AG04449 (cell line): ENCODE results near the gene GNB5.
A peak's percentile ranks its signal among the peaks of the same experiment; 100 is the strongest.

Experiments
- CTCF ChIA-PET: fragments of 350-600 bp; formaldehyde crosslinking; extraction: SDS; loops from one replicate; lab custom pipeline; 2021; ENCODE audit warnings: antibody characterized with exemption; lab: Yijun Ruan, JAX
- POLR2A ChIA-PET: fragments of 400-600, 350-600 bp; formaldehyde crosslinking; extraction: SDS; loops from one replicate; lab custom pipeline; 2020; ENCODE audit warnings: antibody characterized with exemption, inconsistent platforms; lab: Yijun Ruan, JAX
- DNase-seq: peaks from one replicate; pipeline ENCODE4 v3.0.0-alpha.2; 2010; ENCODE audit warnings: low read depth, low spot score
- H3K4me3 ChIP-seq: 2 replicates; pipeline ENCODE4 v1.5.1; 2011; ENCODE audit warnings: low read depth, mild to moderate bottlenecking, control low read depth, low read length
- CTCF ChIP-seq: IDR thresholded peaks from one replicate; pipeline ENCODE4 v1.5.1; 2011; ENCODE audit warnings: mild to moderate bottlenecking, moderate library complexity, low read length, control low read depth, inconsistent platforms; ENCODE audit not compliant: insufficient read depth; ENCODE audit errors: missing control alignments

Gene GNB5

GRCh38 chr15:52180851-52181450 is 10.2 kb downstream of the GNB5 start:
- no peak for DNase-seq
- TF ChIP-seq CTCF = no peak
- POLR2A ChIA-PET = no interaction called here
- CTCF ChIA-PET = interaction anchor here (1.4 to 4.1 kb wide), 3 partner anchors 10 to 28 kb away, joined by 4 to 20 read pairs (median 15); partner anchors contain the start of gene GNB5
- no peak overlapping the region; the same call in 1 of the 2 replicates for H3K4me3 ChIP-seq

- ChIA-PET CTCF (interaction anchor here (1.1 to 4.1 kb wide), 5 partner anchors 11 to 200 kb away, joined by 3 to 20 read pairs (median 12); partner anchors contain the start of gene GNB5), POLR2A (interaction anchor here (0.6 kb wide), 1 partner anchor 86 kb away, joined by 3 read pairs; no protein-coding TSS in a partner anchor)
- DNase-seq = no peak
- H3K4me3 ChIP-seq = peak overlapping the region; percentile 92
- no peak for TF ChIP-seq CTCF
Observed at GRCh38 chr15:52180196-52180835, 10.9 kb downstream of the GNB5 start.

GRCh38 chr15:52179278-52180195 is 11.7 kb downstream of the GNB5 start:
- DNase-seq = no peak
- TF ChIP-seq CTCF = no peak
- ChIA-PET CTCF (interaction anchor here (0.6 to 4.1 kb wide), 14 partner anchors 8 to 290 kb away, joined by 3 to 20 read pairs (median 3); no protein-coding TSS in a partner anchor), POLR2A (interaction anchor here (0.6 to 1.0 kb wide), 3 partner anchors 36 to 86 kb away, joined by 3 read pairs; no protein-coding TSS in a partner anchor)
- H3K4me3 ChIP-seq = peak overlapping the region; percentile 92

GRCh38 chr15:52178765-52179164 is 12.4 kb downstream of the GNB5 start:
- TF ChIP-seq CTCF = no peak
- ChIA-PET POLR2A (interaction anchor here (0.8 to 1.0 kb wide), 2 partner anchors 35 to 48 kb away, joined by 3 read pairs; no protein-coding TSS in a partner anchor), CTCF (interaction anchor here (0.6 to 4.1 kb wide), 12 partner anchors 9 to 289 kb away, joined by 3 to 20 read pairs (median 4); no protein-coding TSS in a partner anchor)
- DNase-seq = no peak
- peak overlapping the region; percentile 92 for H3K4me3 ChIP-seq

GRCh38 chr15:52172869-52173268 is 18.3 kb downstream of the GNB5 start:
- ChIA-PET POLR2A (no interaction called here), CTCF (interaction anchor here (1.3 to 6.0 kb wide), 3 partner anchors 8 to 36 kb away, joined by 3 to 27 read pairs (median 8); no protein-coding TSS in a partner anchor)
- no peak overlapping the region for H3K4me3 ChIP-seq
- TF ChIP-seq CTCF = no peak
- no peak for DNase-seq
